Brain microvascular endothelial cell (primary cell): ENCODE measurements around the gene SMCO2.

Source experiments
- DNase-seq: peaks from one replicate; pipeline ENCODE4 v3.0.0-alpha.2; 2020
- H3K27ac ChIP-seq: fragments of 250-450 bp; sonication (Bioruptor Pico); 2 replicates; pipeline ENCODE4 v1.5.1; 2020; ENCODE audit warnings: mild to moderate bottlenecking, moderate library complexity
- H3K27me3 ChIP-seq: fragments of 250-450 bp; sonication (Bioruptor Pico); replicated peaks from 2 replicates; pipeline ENCODE4 v1.5.1; 2020; ENCODE audit warnings: mild to moderate bottlenecking
- H3K36me3 ChIP-seq: fragments of 250-450 bp; sonication (Bioruptor Pico); replicated peaks from 2 replicates; pipeline ENCODE4 v1.5.1; 2020; ENCODE audit warnings: mild to moderate bottlenecking
- H3K4me3 ChIP-seq: 2 replicates; pipeline ENCODE4 v1.5.1; 2011; ENCODE audit warnings: low read depth, mild to moderate bottlenecking, control low read depth, low read length, moderate library complexity
- CTCF ChIP-seq: IDR thresholded peaks from 2 replicates; pipeline ENCODE4 v1.5.1; 2011; ENCODE audit warnings: low read depth, mild to moderate bottlenecking, moderate library complexity, low read length, control low read depth, inconsistent platforms; ENCODE audit errors: missing control alignments
- in situ Hi-C: cut with HindIII; loops from 2 replicates; pipeline ENCODE4 v1.10.0; 2017; ENCODE audit warnings: low sequenced_read_pairs, low pct_ligation_motif_present

The SMCO2 gene

GRCh38 chr12:27446436-27446835 lies at the start of gene SMCO2:
TSS of gene SMCO2 (plus strand) at chr12:27446736. CDS start at chr12:27470632, 23,896 bp downstream.
- in situ Hi-C loops = no loop called here
- Histone ChIP-seq H3K27me3 (no peaks in the 10 kb centered on the region), H3K27ac (no peak within 1 kb of the TSS), H3K36me3 (no peaks in the 10 kb centered on the region), H3K4me3 (no peak within 1 kb of the TSS)
- no peak for DNase-seq
- TF ChIP-seq CTCF = no peak

- Histone ChIP-seq H3K36me3 (no peaks in the 10 kb centered on the region), H3K27me3 (no peaks in the 10 kb centered on the region), H3K4me3 (no peak overlapping the region), H3K27ac (no peak overlapping the region)
- TF ChIP-seq CTCF = no peak
- in situ Hi-C loops = no loop called here
- no peak for DNase-seq
These were observed 48.1 kb upstream of the SMCO2 start for GRCh38 chr12:27398466-27398865.

- no peak for TF ChIP-seq CTCF
- Histone ChIP-seq H3K36me3 (no peaks in the 10 kb centered on the region), H3K27me3 (no peaks in the 10 kb centered on the region), H3K27ac (no peak overlapping the region), H3K4me3 (no peak overlapping the region)
- in situ Hi-C loops = no loop called here
- DNase-seq = no peak
These were observed 47.5 kb upstream of the SMCO2 start for GRCh38 chr12:27399074-27399473.

- in situ Hi-C loops = no loop called here
- Histone ChIP-seq H3K27ac (no peak overlapping the region), H3K4me3 (no peak overlapping the region), H3K27me3 (no peaks in the 10 kb centered on the region), H3K36me3 (no peaks in the 10 kb centered on the region)
- no peak for DNase-seq
- TF ChIP-seq CTCF = no peak
These were observed 45.6 kb upstream of the SMCO2 start for GRCh38 chr12:27400856-27401354.

- DNase-seq = no peak
- Histone ChIP-seq H3K27me3 (no peaks in the 10 kb centered on the region), H3K27ac (no peak overlapping the region), H3K36me3 (no peaks in the 10 kb centered on the region), H3K4me3 (no peak overlapping the region)
- in situ Hi-C loops = no loop called here
- no peak for TF ChIP-seq CTCF
These were observed 34.5 kb upstream of the SMCO2 start for GRCh38 chr12:27412047-27412446.

GRCh38 chr12:27422697-27423096 lies 23.8 kb upstream of the SMCO2 start:
- in situ Hi-C loops = no loop called here

More at GRCh38 chr12:27422697-27423096, 23.8 kb upstream of the SMCO2 start:
- DNase-seq = no peak
- no peak for TF ChIP-seq CTCF
- Histone ChIP-seq H3K27me3 (no peaks in the 10 kb centered on the region), H3K36me3 (no peaks in the 10 kb centered on the region), H3K27ac (no peak overlapping the region), H3K4me3 (no peak overlapping the region)
